ENCODE data around the gene RNPEPL1.
"Not testable (repeated sequence)": the region's sequence is repeated elsewhere in the genome, so short reads cannot be mapped to it uniquely, and the experiment has no call there.

Gene RNPEPL1

DNA sequence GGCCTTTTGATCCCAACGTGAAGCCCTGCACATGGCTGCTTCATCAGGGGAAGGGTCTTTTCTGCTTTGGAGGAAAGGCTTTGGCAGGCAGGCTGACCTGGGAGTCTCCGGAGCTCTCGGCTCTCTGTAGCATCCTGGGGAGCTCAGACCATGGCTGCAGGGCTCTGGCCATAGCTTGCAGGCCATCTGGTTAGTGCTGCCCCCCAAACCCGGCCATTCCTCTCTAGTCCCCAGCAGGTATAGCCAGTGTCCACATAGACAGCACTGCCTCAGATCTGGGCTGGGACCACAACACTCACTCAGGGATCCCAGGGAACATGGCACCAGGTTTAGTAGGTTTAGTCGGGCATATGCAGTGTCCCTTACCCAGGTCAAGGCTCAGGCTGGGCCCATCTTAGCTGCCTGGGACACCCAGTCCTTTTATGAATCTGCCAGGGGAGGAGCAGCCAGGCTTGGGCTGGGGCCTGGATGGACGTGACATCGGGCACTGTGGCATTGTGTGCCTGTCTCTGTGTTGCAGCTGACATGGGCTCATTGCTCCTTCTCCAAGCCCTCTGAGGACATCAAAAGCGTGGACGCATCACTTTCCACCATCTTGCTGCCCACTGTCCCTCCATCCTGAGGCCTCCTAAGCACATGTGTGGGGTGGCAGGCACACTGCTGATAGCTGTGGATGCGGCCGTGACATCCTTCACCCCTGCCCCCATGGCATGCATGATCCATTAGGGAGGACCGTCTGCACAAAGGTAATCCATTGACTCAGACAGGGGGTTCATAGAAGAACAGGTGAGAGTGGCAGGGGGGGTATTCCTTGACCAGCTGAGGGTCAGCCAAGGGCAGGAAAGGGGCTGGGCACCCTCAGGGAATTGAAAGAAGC lies 37.8 kb downstream of the RNPEPL1 start:
- TF ChIP-seq, protein P1, sequence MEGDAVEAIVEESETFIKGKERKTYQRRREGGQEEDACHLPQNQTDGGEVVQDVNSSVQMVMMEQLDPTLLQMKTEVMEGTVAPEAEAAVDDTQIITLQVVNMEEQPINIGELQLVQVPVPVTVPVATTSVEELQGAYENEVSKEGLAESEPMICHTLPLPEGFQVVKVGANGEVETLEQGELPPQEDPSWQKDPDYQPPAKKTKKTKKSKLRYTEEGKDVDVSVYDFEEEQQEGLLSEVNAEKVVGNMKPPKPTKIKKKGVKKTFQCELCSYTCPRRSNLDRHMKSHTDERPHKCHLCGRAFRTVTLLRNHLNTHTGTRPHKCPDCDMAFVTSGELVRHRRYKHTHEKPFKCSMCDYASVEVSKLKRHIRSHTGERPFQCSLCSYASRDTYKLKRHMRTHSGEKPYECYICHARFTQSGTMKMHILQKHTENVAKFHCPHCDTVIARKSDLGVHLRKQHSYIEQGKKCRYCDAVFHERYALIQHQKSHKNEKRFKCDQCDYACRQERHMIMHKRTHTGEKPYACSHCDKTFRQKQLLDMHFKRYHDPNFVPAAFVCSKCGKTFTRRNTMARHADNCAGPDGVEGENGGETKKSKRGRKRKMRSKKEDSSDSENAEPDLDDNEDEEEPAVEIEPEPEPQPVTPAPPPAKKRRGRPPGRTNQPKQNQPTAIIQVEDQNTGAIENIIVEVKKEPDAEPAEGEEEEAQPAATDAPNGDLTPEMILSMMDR (IDR thresholded peaks at IDR 0.05; ENCODE audit: low read length, missing control alignments): no peak
- no peak for DNase-seq (ENCODE audit: low read depth)
- H3K4me3 ChIP-seq (replicated peaks; ENCODE audit: low read depth, low read length): no peak overlapping the region

DNA sequence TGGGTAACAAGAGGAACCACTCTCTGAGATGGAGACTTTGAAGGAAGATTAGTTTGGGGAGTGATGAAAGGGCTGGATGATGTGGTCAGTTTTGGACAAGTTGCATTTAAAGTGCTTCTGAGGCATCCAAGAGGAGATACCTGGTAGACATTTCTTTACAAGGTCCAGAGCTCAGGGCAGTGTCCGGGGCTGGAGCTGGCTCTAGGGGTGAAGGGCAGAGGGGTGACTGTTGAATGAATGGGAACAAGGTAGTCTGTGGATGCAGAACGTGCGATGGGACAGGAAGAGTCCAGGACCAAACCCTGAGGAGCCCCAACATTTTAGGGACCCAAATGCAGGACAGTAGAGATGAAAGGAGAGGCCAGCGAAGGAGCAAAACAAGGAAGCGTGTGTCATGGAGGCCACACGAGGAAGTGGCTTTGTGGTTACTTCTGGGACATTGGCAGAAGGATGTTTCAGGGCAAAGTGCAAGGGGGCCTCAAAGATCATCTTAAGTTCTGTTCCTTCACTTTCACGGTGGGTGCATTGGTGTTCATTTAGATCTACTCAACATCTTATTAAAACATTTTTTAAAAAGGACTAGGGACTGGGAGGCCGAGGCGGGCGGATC lies 43.4 kb downstream of the RNPEPL1 start:
- TF ChIP-seq, protein P1 (IDR thresholded peaks at IDR 0.05; ENCODE audit: low read length, missing control alignments): no peak
- DNase-seq (ENCODE audit: low read depth): no peak
- no peak overlapping the region for H3K4me3 ChIP-seq (replicated peaks; ENCODE audit: low read depth, low read length)

DNA sequence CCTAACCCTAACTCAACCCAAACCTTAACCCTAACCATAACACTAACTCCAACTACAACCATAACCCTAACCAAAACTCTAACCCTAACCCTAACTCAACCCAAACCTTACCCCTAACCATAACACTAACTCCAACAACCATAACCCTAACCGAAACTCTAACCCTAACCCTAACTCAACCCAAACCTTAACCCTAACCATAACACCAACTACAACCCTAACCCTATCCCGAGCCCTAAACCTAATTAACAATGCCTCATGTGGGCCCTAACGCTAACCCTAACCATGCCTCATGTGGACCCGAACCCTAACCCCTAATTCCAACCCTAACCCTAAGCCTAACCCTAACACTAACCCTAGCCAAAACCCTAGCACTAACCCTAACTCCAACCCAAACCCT lies 45.5 kb downstream of the RNPEPL1 start:
- DNase-seq (ENCODE audit: low read depth): no peak
- no peak overlapping the region for H3K4me3 ChIP-seq (replicated peaks; ENCODE audit: low read depth, low read length)
- TF ChIP-seq, protein P1 (IDR thresholded peaks at IDR 0.05; ENCODE audit: low read length, missing control alignments): no peak

DNA sequence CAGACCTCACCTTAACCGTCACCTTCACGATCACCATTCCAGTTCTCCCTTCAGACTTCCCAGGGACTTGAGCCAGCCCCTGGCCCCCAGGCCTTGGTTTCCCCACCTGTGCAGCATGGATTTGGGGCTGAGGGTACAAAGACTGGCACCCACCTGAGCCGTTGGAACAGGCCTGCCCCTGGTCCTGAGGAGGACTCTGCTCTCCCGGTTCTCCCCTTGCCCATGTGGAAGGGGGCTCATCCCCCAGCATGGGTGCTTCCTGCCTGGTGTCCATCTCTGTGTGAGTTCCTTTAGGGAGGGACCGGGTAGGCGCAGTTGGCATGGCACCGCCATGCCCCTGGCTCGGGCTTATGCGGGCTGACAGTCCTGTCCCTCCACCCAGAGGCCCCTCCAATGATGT lies 46.1 kb downstream of the RNPEPL1 start:
- no peak overlapping the region for H3K4me3 ChIP-seq (replicated peaks; ENCODE audit: low read depth, low read length)
- TF ChIP-seq, protein P1 (IDR thresholded peaks at IDR 0.05; ENCODE audit: low read length, missing control alignments): no peak
- no peak for DNase-seq (ENCODE audit: low read depth)

DNA sequence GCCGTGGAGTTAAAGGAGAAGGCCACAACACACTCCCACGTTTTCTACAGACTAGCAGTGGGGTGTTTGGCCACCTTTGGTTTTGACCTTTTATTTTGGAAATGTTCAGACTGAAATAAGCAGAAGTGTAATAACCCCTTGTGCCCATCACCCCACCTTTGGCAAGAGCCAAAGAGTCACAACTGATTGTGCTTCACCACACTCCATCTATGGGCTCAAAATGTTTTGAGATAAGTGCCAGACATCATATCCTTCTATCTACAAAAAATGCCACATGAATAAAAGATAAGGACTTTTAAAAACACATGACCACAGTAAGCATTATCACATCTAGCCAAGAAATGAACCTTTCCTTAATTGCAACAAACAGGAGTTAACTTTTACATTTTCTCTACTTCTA lies 47.1 kb downstream of the RNPEPL1 start:
- no peak overlapping the region for H3K4me3 ChIP-seq (replicated peaks; ENCODE audit: low read depth, low read length)
- TF ChIP-seq, protein P1 (IDR thresholded peaks at IDR 0.05; ENCODE audit: low read length, missing control alignments): no peak
- DNase-seq (ENCODE audit: low read depth): no peak

DNA sequence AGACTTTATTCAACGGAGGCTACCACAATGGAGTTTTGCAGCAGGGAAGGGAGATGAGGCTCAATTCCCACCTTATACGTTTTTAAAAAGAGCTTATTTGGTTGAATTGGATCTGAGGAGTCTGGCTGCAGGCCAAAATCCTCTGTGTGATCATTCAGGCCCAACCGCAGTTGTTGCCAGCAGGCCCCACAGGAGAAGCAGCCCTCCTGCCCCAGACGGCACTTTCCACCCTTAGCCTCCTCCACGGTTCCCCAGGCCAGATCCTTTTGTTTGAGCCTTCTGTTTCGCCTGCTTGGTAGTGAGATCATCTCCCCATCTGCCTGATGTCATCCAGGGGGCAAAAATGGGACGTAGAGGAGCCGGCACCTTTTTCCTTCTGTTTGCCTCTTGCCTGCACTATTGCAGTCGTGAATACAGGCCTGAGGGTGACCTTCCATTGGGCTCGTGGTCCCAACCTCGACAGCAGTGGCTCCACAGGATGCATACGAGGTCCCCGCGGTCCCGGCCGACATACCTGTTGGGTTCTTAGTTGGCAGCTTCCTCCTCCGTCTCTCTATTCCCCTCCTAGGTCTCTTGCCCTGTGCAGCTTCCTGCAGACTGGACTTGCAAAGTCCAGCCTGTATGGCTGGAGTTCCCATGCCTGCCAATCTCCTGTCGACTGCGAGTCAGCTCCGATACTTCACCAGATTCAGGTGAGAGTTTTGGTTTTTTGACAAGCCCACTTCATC lies 47.7 kb downstream of the RNPEPL1 start:
- TF ChIP-seq, protein P1 (IDR thresholded peaks at IDR 0.05; ENCODE audit: low read length, missing control alignments): no peak
- DNase-seq (ENCODE audit: low read depth): no peak

DNA sequence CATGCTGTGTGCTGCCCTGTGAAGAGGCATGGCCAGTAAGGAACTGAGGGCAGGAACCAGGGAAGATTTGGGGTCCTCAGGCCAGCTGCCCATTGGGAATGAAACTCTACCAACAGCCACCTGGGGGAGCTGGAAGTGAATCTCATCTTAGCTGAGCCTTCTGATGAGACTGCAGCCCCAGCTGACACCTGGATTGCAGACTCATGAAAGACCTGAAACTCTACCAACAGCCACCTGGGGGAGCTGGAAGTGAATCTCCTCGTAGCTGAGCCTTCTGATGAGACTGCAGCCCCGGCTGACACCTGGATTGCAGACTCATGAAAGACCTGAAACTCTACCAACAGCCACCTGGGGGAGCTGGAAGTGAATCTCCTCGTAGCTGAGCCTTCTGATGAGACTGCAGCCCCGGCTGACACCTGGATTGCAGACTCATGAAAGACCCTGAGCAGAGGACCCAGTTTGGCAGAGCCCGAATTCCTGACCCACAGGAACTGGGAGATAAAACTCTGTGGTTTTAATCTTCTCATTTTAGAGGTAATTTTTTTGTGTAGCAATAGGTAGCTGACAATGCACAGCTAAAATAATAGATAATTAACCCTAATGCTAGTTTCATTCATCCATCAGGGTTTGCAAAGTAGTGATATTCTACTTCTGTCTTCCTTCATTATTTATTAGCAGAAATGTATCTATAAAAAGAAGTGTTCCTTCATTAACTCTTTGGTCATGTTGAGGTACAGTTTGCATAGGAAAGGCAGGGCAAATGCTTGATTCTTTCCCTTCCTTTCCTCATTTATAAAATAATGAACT lies 48.8 kb downstream of the RNPEPL1 start:
- not testable (repeated sequence) for DNase-seq (ENCODE audit: low read depth); H3K4me3 ChIP-seq (replicated peaks; ENCODE audit: low read depth, low read length)

More for the DNA sequence above, 47.7 kb downstream of the RNPEPL1 start:
- no peak overlapping the region for H3K4me3 ChIP-seq (replicated peaks; ENCODE audit: low read depth, low read length)
